Activated naive CD8-positive, alpha-beta T cell treated with anti-CD3 and anti-CD28 coated beads, Interleukin-2, amount 50 U/mL, for 16 hours (primary cell): ENCODE results near the gene TPSD1.
"Not testable (repeated sequence)": the region's sequence is repeated elsewhere in the genome, so short reads cannot be mapped to it uniquely, and the experiment has no call there.

ENCODE experiments used
- DNase-seq: peaks from one replicate; pipeline ENCODE4 v3.0.0-alpha.2; 2020; ENCODE audit warnings: low read depth, low spot score

Gene TPSD1

GRCh38 chr16:1241081-1241480 lies 14.8 kb upstream of the TPSD1 start:
- DNase-seq = not testable (repeated sequence)

- DNase-seq = not testable (repeated sequence)
These were observed 12.5 kb upstream of the TPSD1 start for GRCh38 chr16:1243363-1243762.

GRCh38 chr16:1243907-1244850 lies 11.7 kb upstream of the TPSD1 start:
- DNase-seq = not testable (repeated sequence)

- no peak for DNase-seq
These were observed 11.0 kb upstream of the TPSD1 start for GRCh38 chr16:1244881-1245280.

GRCh38 chr16:1245452-1246020 lies 10.3 kb upstream of the TPSD1 start:
- no peak for DNase-seq

- DNase-seq = not testable (repeated sequence)
These were observed 7.8 kb upstream of the TPSD1 start for GRCh38 chr16:1247903-1248537.

- DNase-seq = not testable (repeated sequence)
These were observed 6.7 kb upstream of the TPSD1 start for GRCh38 chr16:1249031-1249755.

GRCh38 chr16:1253701-1254364 lies 2.0 kb upstream of the TPSD1 start:
- not testable (repeated sequence) for DNase-seq

- DNase-seq = not testable (repeated sequence)
These were observed 1.0 kb upstream of the TPSD1 start for GRCh38 chr16:1254821-1255220.

- DNase-seq = not testable (repeated sequence)
These were observed 516 bp downstream of the TPSD1 start for GRCh38 chr16:1256296-1256873.

GRCh38 chr16:1256874-1257322 lies 1.0 kb downstream of the TPSD1 start:
- no peak for DNase-seq

GRCh38 chr16:1257561-1258224 lies 1.8 kb downstream of the TPSD1 start:
- DNase-seq = no peak

- no peak for DNase-seq
These were observed 2.3 kb downstream of the TPSD1 start for GRCh38 chr16:1258225-1258600.

GRCh38 chr16:1258906-1259759 lies 3.3 kb downstream of the TPSD1 start:
- DNase-seq = no peak

GRCh38 chr16:1259760-1260068 lies 3.8 kb downstream of the TPSD1 start:
- DNase-seq = no peak

- no peak for DNase-seq
These were observed 4.3 kb downstream of the TPSD1 start for GRCh38 chr16:1260101-1260680.

GRCh38 chr16:1261131-1261892 lies 5.4 kb downstream of the TPSD1 start:
- DNase-seq = no peak

- no peak for DNase-seq
These were observed 6.5 kb downstream of the TPSD1 start for GRCh38 chr16:1262210-1262845.
